ENCODE results near the gene MLST8.
"Not testable (repeated sequence)": the region's sequence is repeated elsewhere in the genome, so short reads cannot be mapped to it uniquely, and the experiment has no call there.

MLST8 gene

GRCh38 chr16:2232094-2232990 lies 27.1 kb downstream of the MLST8 start:
- DNase-seq (ENCODE audit: low read depth) = no peak

- DNase-seq (ENCODE audit: low read depth) = no peak
These were observed 28.0 kb downstream of the MLST8 start for GRCh38 chr16:2233046-2233775.

GRCh38 chr16:2233872-2234812 lies 28.9 kb downstream of the MLST8 start:
- no peak for DNase-seq (ENCODE audit: low read depth)

- no peak for DNase-seq (ENCODE audit: low read depth)
These were observed 29.5 kb downstream of the MLST8 start for GRCh38 chr16:2234813-2235170.

GRCh38 chr16:2235234-2235651 lies 30.0 kb downstream of the MLST8 start:
- DNase-seq (ENCODE audit: low read depth) = no peak

GRCh38 chr16:2235695-2236336 lies 30.6 kb downstream of the MLST8 start:
- DNase-seq (ENCODE audit: low read depth) = no peak

GRCh38 chr16:2236337-2237101 lies 31.3 kb downstream of the MLST8 start, which contains the start of gene DNASE1L2:
Gene DNASE1L2, plus strand, starts transcription at chr16:2236444. Its CDS starts 373 bp downstream, at chr16:2236817.
- DNase-seq (ENCODE audit: low read depth) = no peak

- DNase-seq (ENCODE audit: low read depth) = no peak
These were observed 31.8 kb downstream of the MLST8 start for GRCh38 chr16:2237102-2237482.

GRCh38 chr16:2237493-2238149 lies 32.4 kb downstream of the MLST8 start:
- no peak for DNase-seq (ENCODE audit: low read depth)

GRCh38 chr16:2238150-2238837 lies 33.0 kb downstream of the MLST8 start:
- no peak for DNase-seq (ENCODE audit: low read depth)

- DNase-seq (ENCODE audit: low read depth) = no peak
These were observed 33.8 kb downstream of the MLST8 start for GRCh38 chr16:2238838-2239675.

GRCh38 chr16:2240331-2240730 lies 35.1 kb downstream of the MLST8 start:
- not testable (repeated sequence) for DNase-seq (ENCODE audit: low read depth)

GRCh38 chr16:2242598-2242997 lies 37.3 kb downstream of the MLST8 start:
- DNase-seq (ENCODE audit: low read depth) = no peak

- DNase-seq (ENCODE audit: low read depth) = no peak
These were observed 37.8 kb downstream of the MLST8 start for GRCh38 chr16:2243031-2243528.

GRCh38 chr16:2243781-2244180 lies 38.5 kb downstream of the MLST8 start:
- no peak for DNase-seq (ENCODE audit: low read depth)

- DNase-seq (ENCODE audit: low read depth) = no peak
These were observed 39.0 kb downstream of the MLST8 start for GRCh38 chr16:2244301-2244700.

- DNase-seq (ENCODE audit: low read depth) = no peak
These were observed 39.9 kb downstream of the MLST8 start for GRCh38 chr16:2244926-2245795.
